Right lung (tissue), 5 donors: ENCODE results near the gene CUX1. TPM values are rescaled to one million over a fixed set of nuclear protein-coding genes. Genes with fewer than 3 reads are reported as not detected.
"Not testable (repeated sequence)": the region's sequence is repeated elsewhere in the genome, so short reads cannot be mapped to it uniquely, and the experiment has no call there.

Experiments
- DNase-seq, 2 donors: peaks; one replicate each; pipeline ENCODE4 v3.0.0-alpha.2; 2013
- polyA plus RNA-seq, 5 donors: library from polyadenylated mRNA; unstranded; fragments of 120-200 nt; gene quantifications; one replicate each; pipeline versions ENCODE4 v1.2.1 to v1.2.3, GENCODE V29; 2013; ENCODE audit warnings: inconsistent platforms in 1 of 5, low replicate concordance in 1 of 5; ENCODE audit not compliant: insufficient read length in 5 of 5, insufficient read depth in 1 of 5

CUX1 gene
- polyA plus RNA-seq, 5 donors: 80.2 to 101 (median 89.3) TPM

GRCh38 chr7:102303669-102304422 is 486.4 kb downstream of the CUX1 start:
- no peak for DNase-seq

- no peak for DNase-seq
These were observed 487.2 kb downstream of the CUX1 start for GRCh38 chr7:102304668-102305067.

GRCh38 chr7:102305414-102306268 is 488.2 kb downstream of the CUX1 start:
- DNase-seq: no peak

GRCh38 chr7:102306916-102307677 is 489.7 kb downstream of the CUX1 start:
- no peak for DNase-seq

GRCh38 chr7:102310414-102310815 is 493.0 kb downstream of the CUX1 start:
- no peak for DNase-seq

- no peak for DNase-seq
These were observed 494.9 kb downstream of the CUX1 start for GRCh38 chr7:102312317-102312716.

- no peak for DNase-seq
These were observed 496.8 kb downstream of the CUX1 start for GRCh38 chr7:102313997-102314780.

- no peak for DNase-seq
These were observed 500.0 kb downstream of the CUX1 start for GRCh38 chr7:102317231-102318059.

- no peak for DNase-seq
These were observed 501.1 kb downstream of the CUX1 start for GRCh38 chr7:102318482-102318971.

GRCh38 chr7:102319671-102320070 is 502.2 kb downstream of the CUX1 start:
- no peak for DNase-seq

GRCh38 chr7:102320181-102320580 is 502.8 kb downstream of the CUX1 start:
- no peak for DNase-seq

- no peak for DNase-seq
These were observed 503.4 kb downstream of the CUX1 start for GRCh38 chr7:102320601-102321350.

- DNase-seq: no peak
These were observed 504.1 kb downstream of the CUX1 start for GRCh38 chr7:102321351-102322201.

- DNase-seq: no peak
These were observed 504.8 kb downstream of the CUX1 start for GRCh38 chr7:102322202-102322715.

GRCh38 chr7:102323914-102324195 is 506.4 kb downstream of the CUX1 start:
- DNase-seq: no peak

GRCh38 chr7:102325106-102325505 is 507.7 kb downstream of the CUX1 start:
- not testable (repeated sequence) for DNase-seq

- DNase-seq: no peak
These were observed 508.9 kb downstream of the CUX1 start for GRCh38 chr7:102326157-102326889.

- not testable (repeated sequence) for DNase-seq
These were observed 509.8 kb downstream of the CUX1 start for GRCh38 chr7:102327183-102327582.
